Ramos (cell line): Measurements from ENCODE around the gene SHOC2.

Experiments
- in situ Hi-C: fragments of 300-500 bp; cut with MboI; formaldehyde crosslinking; loops from one replicate; pipeline ENCODE4 v1.14.3; 2022; ENCODE audit warnings: low sequenced_read_pairs; ENCODE audit not compliant: unreplicated experiment

SHOC2 gene

DNA sequence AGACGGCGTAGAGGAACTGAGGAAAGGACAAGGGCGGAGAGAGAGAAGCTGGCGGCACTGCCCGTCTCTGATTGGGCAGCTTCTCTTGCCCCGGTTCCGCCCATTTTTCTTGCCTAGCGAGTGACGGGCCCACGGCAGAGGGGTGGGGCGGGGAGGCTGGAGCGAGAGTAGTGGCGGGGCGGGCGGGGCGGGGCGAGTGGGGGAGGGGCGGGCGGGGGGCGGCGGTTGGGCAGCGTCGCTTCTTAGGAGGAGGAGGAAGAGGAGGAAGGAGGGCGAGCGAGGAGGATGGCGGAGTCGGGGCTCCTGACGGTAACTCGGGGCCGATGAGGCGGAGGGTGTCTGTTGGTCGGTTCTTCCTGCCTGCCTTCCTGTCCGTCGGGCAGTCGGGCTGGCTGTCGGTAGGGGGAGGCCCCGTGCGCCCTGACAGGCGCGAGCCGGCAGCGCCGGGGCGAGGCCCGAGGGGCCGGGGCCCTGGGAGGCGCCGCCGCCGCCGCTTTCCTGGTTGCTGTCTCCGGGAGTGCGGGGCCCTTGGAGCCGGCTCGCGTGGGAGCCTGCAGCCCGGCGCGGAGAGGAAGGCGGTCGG, at the start of gene SHOC2:
SHOC2 (plus strand) TSS at position 256 of the 583 bp plus-strand sequence. CDS start 44,755 bp downstream, outside the sequence.
- in situ Hi-C loops = no loop called here

DNA sequence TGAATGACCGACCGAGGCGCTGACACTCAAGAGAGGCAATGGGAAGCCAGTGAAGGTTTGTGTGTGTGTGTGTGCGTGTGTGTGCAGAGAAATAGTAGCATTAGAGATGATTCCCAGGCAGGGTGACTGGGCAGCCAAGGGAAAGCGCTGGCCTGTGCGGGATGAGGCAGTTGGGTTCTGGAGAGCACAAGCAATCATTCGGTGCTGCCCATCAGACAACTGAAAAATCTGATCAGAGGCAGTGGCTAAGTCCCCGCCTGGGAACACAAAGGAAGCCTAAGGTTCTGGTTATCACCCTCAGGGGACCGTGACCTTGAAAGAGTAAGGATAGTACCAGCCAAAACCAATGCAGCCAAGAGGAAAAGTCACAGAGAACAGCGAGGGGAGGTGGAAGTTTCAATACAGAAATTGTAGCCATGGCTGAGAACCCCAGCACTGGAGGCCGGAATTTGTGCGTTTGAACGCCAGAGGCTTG, 48.5 kb upstream of the SHOC2 start:
- in situ Hi-C loops = loop anchor here (10.0 to 25.0 kb wide), 2 partner anchors 66 to 959 kb away; partner anchors contain the start of gene XPNPEP1

DNA sequence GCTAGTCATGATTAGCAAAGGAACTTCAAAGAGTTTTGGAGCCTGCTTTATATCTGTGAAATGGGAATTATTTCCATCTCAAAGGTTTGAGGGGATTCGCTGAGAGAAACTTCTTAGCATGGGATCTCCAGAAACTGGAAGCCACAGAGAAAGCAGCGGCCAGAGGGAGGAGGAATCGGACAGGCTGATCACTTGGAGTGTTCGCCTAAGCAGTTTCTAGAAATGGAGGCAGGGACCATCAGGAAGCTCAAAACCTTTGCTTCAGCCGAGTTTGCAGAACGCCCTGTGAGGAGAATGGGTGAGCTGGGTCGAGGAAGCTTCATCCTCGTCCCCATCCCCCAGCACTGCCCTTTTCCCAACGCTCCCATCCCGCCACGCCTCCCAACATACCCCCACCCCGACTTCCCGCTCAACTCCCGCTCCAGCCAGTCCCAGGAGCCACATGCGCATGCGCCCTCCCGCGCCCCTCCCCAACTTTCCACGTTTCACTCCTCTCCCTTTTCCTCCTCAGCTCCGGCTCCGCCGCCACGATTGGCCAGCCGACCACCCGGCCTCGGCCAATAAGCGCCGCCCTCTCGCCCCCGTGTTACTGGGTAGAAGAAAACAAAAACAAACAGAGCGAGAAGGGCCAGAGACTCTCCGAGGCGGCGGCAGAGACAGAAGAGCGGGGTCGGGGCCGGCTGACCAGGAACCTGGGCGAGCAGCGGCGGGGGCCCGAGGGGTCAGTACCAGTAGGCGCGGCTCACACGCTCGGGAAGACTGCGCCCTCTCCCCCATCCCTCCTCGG, 47.9 kb upstream of the SHOC2 start, which contains the start of gene PDCD4:
PDCD4 (plus strand) TSS at position 631 of the 787 bp plus-strand sequence. CDS start 4,100 bp downstream, outside the sequence.
- in situ Hi-C loops = loop anchor here (10.0 to 25.0 kb wide), 2 partner anchors 67 to 959 kb away; partner anchors contain the start of gene XPNPEP1

DNA sequence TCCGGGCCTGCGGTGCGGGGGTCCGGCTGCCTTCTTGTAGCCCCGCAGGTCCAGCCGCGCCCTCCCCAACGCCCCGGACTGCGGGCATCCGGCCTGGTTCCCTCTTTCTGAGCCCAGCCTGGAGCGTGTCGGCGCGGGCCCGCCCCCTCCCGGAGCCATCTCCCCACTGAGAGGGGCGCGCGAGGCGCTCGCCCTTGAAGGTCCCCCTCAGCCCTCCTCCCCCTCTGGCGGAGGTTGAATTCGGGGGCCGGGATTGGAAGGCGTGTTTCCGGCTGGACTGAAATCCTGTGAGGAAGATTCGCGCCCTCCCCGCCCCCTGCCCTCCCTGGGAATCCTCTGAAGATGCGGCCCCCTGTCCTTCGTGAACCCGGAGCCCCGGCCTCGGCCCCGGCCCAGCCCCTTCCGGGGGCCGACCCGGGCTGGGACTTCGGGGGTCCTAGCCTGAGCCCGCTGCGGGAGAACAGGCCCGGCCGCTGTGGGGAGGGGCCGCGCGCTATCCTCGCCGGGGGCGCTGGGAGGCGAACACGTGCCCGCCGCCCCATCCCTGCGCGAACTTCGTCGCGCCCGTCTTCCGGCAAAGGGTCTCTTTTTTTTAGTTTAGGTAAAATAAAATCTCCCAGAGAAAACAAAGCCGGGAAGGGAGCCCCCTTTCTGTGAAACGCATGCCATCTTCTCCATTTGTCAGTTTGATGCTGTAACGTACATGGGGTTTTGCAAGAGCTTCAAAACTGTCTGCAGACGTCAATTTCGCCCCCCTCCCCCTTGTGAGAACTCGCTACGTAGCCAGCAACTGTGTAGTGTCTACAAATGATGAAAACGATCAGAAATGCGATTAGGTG, 47.0 kb upstream of the SHOC2 start:
- in situ Hi-C loops = loop anchor here (10.0 to 25.0 kb wide), 2 partner anchors 68 to 960 kb away; partner anchors contain the start of gene XPNPEP1

DNA sequence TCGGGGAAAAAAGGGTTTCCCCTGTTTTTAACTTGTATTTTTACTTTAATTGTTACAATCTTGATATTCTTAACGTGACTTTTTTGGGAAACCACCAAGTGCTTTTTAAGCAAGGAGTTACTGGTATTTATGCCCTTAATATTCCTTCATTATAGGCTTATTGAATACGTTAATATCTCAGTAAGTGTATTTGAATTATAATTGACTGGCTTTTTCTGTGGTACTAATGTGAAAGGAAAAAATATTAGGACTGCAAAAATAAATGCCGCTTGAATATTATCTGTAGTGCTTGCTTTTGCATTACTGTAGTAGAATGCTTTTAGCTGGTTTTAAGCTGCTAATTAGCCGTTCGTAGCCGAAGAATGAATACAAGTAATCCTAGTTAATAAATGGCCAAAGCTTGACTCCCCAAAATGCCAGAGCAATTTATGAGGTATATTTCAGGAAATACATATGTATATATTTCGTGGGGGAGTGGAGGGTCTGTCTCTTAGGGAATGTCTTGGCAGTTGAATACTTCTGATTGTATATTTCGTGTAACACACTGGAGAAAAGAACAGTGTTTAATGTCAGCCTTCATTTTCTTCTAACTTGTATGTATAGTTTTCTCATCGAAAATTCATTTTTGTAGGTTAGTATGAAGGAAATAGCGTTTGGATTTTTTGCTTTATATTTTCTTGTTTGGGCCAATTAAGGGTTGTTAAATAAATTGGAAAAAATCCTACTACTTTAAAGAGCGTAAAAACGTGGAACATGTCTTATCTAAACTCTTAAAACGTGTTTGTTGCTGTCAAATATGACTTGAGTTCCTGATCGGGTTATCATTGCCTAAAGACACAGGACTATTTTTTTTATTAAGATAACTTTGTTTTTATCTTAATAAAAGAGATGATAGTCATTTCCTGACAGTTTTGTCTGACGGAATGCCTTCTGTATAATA, 46.1 kb upstream of the SHOC2 start:
- in situ Hi-C loops = loop anchor here (10.0 to 25.0 kb wide), 2 partner anchors 68 to 961 kb away; partner anchors contain the start of gene XPNPEP1

DNA sequence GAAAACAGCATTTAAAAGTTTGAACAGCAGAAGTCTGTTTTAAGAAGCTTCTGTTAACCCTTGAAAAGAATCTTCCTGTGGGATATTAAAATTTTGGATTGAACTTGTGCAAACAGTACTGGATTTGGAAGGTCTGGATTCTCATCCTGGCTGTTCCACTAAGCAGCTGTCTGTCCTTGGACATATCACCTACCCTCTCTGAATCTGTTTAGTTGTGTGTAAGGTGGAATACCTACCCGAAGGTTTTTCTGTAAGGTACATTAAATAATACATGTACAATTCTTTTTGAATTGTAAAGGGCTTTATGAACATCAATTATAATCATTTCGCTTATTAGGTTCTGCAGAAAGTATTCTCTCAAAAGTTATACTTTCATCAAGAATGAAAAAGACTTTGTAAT, 45.5 kb upstream of the SHOC2 start:
- in situ Hi-C loops = loop anchor here (10.0 to 25.0 kb wide), 2 partner anchors 69 to 962 kb away; partner anchors contain the start of gene XPNPEP1

DNA sequence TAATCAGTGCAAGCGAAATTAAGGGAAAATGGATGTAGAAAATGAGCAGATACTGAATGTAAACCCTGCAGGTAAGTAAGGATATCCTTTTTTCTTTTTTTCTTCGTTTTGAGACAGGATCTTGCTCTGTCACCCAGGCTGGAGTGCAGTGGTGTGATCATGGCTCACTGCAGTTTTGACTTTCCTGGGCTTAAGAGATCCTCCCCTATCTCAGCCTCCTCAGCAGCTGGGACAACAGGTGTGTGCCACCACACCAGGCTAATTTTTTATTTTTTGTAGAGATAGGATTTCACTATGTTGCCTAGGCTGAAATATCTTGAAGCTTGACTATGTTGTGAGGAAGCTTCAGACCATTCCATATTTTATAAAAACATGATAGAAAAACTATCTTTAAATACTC, 43.4 kb upstream of the SHOC2 start:
- in situ Hi-C loops = loop anchor here (10.0 to 25.0 kb wide), 3 partner anchors 71 to 264 kb away; no protein-coding TSS in a partner anchor

DNA sequence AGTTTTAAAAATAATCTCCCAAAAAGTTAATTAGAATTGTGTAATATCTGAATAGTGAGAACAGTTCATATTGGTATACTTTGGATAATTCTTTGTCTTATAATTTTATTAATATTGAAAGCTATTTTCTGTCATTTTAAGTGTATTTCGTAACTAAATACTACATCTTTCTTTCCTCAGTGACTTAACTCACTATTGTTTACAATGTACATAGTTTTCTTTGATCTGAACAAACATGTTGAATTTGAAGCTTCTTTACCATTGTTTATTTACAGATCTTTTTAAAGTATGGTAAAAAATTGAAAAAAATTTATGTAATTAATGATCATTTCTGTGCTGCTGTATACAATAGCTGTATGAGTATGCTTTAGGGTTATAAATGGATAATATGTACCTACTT, 42.6 kb upstream of the SHOC2 start:
- in situ Hi-C loops = loop anchor here (10.0 to 25.0 kb wide), 3 partner anchors 72 to 264 kb away; no protein-coding TSS in a partner anchor

DNA sequence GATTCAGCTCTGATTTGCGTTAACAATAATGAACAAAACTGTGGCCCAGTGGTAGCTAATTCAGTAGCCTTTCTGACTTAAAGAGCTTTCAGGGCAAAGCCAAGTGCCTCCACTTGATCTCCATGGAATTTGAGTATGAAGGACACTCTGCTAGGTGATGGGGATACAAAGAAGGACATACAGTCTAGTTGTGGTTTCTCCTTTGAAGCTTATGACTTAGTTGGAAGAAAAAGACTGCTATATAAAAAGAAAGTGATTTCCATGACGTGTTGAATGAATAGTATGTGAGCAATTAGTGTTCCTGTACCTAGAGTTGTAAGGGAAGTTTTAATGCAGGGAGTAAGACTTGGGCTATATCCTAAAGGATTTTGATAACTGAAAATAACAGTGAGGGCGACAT, 39.4 kb upstream of the SHOC2 start:
- in situ Hi-C loops = loop anchor here (25.0 kb wide), 2 partner anchors 143 to 268 kb away; no protein-coding TSS in a partner anchor

DNA sequence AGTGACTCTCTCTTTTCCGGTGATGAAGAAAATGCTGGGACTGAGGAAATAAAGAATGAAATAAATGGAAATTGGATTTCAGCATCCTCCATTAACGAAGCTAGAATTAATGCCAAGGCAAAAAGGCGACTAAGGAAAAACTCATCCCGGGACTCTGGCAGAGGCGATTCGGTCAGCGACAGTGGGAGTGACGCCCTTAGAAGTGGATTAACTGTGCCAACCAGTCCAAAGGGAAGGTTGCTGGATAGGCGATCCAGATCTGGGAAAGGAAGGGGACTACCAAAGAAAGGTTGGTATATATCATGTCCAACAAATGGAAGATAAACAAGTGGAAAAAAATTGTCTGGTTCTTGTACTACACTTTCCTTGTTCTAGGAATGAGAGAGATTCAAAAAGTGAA, 38.2 kb upstream of the SHOC2 start:
- in situ Hi-C loops = loop anchor here (25.0 kb wide), 2 partner anchors 144 to 269 kb away; no protein-coding TSS in a partner anchor

DNA sequence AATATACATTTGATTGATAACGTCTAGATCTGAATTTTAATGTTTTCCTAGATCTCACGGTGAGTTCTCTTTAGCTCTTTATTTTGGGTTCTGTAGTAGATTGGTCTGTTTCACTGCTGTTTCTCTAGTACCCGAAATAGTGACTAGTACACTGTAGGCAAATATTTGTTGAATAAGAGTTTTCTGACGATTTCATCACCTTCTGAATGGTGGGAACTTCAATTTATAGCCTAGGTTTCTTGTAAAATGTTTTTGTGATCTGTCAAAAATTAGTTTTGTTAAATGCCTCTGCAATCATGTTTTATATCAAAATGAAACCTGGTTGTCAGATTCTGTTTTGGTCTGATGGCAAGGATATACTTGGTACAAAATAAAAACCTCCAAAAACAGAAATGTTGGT, 37.5 kb upstream of the SHOC2 start:
- in situ Hi-C loops = loop anchor here (25.0 kb wide), 2 partner anchors 145 to 270 kb away; no protein-coding TSS in a partner anchor

DNA sequence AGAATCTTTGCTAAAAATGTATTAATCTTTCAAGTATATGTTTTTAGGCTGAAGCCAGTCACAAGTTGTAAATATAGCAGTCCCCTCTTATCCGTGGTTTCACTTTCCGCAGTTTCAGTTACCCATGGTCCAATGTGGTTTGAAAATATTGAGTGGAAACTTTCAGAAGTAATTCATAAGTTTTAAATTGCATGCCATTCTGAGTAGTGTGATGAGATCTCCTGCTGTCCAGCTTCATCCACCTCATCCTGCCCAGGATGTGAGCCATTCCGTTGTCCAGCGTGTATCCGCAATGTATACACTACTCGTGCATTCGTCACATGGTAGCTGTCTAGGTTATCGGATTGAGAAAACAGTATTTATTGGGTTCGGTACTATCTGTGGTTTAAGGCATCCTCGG, 35.5 kb upstream of the SHOC2 start:
- in situ Hi-C loops = loop anchor here (25.0 kb wide), 2 partner anchors 147 to 272 kb away; no protein-coding TSS in a partner anchor

DNA sequence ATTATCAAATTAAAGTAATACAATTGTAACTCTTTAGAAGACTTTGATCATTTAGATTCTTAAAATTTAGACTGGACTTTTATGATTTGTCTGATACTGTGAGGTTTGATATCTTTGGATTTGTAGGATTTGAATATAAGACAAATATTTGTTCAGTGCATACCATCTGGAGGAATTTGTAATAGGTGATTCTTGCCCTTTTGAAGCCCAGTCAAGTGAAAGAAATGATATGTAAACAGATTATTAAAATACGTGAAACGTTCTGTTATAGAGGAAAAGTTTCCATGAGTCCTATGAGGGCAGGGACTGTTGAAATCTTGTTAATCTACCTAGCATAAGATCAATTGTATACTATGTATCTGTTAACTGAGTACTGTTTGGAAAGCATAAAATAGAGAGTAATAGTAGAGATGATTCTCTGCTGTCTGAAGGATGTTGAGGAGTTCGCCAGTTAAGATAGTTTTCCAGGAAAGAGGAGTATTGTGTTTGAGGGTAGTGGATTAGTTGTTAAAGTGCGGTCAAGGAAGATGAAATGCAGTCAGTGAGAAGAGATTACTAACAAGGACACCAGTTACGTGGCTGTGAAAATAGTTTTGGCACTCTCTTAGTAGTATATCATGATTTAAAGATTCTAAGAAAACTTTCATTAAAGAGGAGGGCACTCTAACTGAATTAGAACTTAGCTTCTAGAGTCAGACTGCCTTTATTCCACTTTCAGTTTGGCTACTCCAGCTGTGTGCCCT, 33.3 kb upstream of the SHOC2 start:
- in situ Hi-C loops = loop anchor here (25.0 kb wide), 2 partner anchors 149 to 274 kb away; no protein-coding TSS in a partner anchor

DNA sequence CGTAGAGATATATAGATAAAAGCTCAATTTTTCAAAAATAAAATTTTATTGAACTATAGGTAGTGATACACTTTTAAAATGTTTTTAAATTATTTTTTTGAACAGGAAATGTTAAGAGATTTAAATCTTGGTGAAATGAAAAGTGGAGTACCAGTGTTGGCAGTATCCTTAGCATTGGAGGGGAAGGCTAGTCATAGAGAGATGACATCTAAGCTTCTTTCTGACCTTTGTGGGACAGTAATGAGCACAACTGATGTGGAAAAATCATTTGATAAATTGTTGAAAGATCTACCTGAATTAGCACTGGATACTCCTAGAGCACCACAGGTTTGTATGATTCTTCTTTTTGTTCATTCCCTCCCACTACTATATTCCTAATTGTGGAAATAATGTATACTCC, 31.8 kb upstream of the SHOC2 start:
- in situ Hi-C loops = loop anchor here (25.0 kb wide), 2 partner anchors 150 to 275 kb away; no protein-coding TSS in a partner anchor

DNA sequence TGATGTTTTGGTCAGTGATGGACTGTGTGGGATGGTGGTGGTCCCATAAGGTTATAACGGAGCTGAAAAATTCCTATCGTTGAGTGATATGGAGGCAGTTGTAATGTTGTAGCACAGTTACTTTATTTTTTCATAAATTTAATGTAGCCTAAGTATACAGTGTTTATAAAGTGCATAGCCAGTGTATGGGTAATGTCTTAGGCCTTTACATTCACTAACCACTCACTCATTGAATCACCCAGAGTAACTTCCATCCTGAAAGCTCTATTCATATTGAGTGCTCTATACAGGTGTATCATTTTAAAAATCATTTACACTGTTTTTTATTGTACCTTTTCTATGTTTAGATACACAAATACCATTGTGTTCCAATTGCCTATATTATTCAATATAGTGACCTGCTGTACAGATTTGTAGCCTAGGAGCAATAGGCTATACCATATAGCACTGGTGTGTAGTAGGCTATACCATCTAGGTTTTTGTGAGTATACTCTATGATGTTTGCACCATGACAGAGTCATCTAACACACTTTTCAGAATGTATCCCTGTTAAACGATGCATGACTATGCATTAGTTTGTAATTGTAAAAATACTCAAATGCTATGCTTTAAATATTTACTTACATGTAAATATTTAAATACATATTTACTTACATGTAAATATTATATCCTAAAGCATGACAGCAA, 26.7 kb upstream of the SHOC2 start:
- in situ Hi-C loops = loop anchor here (25.0 kb wide), 2 partner anchors 155 to 280 kb away; no protein-coding TSS in a partner anchor

DNA sequence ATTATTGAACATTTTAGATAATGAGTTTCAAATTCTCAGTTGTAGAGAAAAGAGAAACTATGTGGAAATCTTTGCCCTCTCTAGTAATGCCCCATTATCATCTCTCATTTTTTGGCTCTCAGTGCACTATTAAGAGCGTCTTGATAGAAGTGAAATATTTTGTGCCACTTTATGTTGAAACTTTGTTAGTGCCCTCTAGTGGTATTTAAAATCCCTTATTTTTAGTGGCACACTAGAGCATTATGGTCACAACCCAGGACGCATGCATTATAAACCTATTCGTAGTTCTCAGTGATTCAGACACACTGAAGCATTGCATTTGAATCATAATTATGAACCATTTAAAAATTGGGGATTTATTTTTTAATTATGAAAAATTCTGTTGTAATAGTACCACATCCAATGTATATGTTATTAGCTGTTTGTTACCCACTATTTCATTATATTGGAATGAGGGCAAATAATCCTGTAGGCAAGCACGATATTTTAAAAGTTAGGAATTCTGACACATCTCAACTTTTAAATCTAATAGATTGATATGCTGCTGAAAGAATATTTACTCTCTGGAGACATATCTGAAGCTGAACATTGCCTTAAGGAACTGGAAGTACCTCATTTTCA, 25.7 kb upstream of the SHOC2 start:
- in situ Hi-C loops = loop anchor here (25.0 kb wide), 2 partner anchors 156 to 281 kb away; no protein-coding TSS in a partner anchor

DNA sequence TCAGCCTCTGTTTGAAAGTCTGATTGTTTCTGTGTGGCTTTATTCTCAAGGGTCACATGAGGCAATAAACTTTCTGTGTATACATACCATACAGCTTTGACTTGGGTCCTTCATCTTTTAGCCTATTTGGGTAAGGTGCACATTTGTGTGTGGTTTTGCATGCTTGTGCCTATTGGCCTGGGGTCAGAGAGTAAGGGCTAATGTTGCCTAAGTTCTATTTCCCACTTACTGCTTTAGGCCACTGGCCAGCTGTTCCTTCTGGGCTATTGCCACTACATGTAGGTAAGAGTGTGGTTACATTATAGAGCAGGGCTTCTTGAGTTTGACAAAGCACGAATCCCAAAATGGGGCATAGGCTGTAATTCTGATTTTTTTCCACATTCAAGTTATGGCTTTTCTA, 22.2 kb upstream of the SHOC2 start:
- in situ Hi-C loops = loop anchor here (25.0 kb wide), 2 partner anchors 160 to 285 kb away; no protein-coding TSS in a partner anchor
